GM18870 (cell line): ENCODE data around the gene CMTM3.
"Not testable (repeated sequence)": the region's sequence is repeated elsewhere in the genome, so short reads cannot be mapped to it uniquely, and the experiment has no call there.

Experiments used
- ATAC-seq: cut with Tn5 transposase; IDR thresholded peaks from one replicate; pipeline ENCODE4 v1.9.1; 2021; ENCODE audit warnings: moderate library complexity; ENCODE audit not compliant: unreplicated experiment

Gene CMTM3

DNA sequence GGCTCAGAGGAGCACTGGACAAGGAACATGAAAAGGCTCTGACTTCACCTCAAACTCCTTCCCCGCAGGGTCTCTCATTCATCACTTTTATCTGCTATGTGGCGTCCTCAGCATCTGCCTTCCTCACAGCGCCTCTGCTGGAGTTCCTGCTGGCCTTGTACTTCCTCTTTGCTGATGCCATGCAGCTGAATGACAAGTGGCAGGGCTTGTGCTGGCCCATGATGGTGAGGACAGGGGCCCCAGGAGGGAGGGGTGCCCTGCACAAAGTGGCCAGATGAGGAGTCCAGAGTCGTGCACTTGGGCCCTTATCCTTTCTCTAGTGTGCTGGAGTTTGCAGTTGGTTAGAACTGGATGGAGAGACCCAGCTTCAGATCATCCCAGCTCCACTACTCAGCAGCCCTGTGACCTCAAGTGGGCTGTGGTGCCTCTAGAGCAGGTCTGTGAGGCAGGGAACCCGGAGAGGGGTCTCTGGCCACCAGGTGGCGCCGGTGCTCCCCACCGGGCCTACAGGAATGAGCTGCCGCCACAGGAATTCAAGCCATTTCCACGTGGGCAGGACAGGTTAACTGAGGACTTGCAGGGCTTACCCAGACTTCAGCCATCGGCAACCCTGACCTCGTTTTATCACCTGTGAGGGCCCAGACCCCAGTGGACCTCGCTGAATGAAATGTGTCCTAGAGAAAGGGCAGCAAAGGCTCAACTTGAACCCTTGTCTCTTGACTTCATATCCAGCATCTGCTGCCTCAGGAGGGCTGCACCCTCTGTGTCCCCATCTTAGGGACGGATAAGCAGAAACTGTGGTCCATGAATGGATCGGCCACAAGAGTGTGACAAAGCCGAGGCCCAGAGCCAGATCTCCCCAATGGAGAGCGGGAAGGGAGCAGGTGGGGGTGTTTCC, 4.0 kb downstream of the CMTM3 start:
- ATAC-seq: no peak

DNA sequence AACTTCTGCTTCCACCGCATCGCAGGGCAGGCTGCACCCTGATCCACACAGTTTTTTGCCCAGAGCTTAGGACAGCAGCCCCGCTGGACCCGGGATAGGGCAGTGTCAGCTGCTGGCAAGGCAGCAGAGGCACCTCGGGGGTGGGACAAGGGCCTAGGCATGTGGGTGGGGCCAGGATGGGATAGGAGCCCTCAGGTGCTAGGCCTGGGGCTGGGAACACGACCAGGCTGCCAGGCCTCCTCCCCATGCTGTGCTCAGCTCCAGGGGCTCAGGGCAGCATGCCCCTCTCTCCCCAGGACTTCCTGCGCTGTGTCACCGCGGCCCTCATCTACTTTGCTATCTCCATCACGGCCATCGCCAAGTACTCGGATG, 4.6 kb downstream of the CMTM3 start:
- ATAC-seq: no peak

DNA sequence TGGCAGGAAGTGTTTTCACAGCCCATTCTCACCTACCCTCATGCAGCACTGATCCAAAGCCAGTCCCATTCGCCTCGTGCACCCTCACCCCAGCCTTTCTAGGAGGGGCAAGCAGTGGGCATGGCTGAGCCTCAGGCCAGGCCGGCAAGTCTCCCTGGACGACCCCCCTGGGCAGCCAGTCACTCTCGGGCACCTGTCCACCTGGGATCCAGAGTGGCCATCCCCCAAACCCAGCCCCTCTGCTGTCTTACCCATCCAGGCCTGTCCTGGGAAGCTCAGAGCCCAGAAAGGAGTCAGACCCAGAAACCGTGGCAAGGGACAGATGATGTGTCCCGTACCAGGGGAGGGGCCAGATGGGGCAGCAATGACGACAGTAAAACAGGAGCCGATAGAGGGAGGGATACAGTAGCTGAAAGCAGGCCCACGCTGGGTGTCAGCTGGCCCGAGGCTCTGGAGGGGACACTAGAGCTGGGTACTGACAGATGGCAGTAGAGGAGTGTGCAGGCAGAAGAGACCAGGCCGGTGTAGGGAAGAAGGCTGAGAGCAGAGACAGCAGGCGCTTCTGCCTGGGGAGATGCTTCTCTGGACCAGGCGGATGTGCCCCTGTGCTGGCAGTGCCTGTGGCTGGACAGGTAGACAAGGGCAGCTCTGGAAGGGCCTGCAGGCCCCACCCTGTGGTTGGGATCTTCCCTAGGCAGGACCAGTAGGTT, 5.8 kb downstream of the CMTM3 start:
- ATAC-seq: no peak

DNA sequence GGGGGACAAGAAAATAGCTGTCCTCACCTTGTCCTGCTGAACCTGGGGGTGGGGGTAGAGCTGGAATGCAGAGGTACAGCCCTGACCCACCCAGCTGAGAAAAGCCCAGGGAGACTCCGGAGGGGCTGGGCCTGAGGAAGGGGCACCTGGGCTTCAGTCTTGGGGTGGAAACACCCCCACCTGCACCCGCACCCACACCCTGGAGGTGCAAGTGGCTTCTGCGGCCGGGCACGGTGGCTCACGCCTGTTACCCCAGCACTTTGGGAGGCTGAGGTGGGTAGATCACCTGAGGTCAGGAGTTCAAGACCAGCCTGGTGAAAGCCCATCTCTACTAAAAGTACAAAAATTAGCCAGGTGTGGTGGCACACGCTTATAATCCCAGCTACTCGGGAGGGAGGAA, 7.4 kb downstream of the CMTM3 start:
- ATAC-seq: not testable (repeated sequence)

DNA sequence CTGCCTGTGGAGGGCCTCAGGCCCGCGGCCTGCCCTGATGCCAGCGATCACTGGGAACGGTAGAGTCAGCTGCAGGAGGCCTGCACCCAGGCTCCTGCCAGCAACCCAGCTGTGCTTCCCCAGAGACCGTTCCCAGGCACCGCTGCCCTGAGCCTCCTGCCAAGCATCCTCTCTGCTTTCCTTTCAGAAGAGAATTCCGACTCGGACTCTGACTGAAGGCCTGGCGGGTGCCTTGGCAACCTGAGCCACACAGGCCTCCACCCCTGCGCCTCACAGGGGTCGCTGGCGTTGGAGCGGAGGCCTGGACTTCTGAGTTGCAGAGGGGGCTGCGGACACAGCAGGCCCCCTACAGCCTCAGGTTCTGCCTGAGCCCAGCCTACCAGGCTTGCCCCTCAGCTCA, 7.9 kb downstream of the CMTM3 start:
- no peak for ATAC-seq

DNA sequence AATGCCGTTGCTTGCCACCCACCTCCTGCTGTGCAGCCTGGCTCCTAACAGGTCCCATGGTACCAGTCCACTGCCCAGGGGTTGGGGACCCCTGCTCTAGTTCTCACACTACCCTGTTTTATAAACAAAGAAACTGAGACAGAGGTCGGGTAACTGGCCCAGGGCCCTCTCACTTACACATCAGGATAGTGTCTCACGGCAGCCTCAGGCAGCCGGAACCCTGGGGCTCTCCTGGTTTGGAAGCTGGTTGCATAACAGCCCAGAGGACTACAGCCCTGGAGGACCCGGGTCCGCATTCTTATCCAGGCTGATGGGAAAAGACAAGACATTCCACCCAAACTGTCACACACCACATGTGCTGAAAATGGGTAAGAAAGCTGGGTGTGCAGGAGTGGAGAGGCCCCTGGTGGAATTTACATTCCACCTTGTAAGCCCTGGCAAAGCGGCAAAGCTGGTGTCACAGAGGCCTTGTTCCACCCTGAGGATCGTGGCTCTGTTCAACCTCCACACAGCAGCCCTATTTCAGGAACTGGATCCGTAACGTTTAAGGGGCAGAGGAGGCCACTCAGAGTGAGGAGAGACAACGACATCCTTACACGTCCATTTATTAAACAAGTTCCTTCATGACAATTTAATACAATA, 9.8 kb downstream of the CMTM3 start:
- ATAC-seq: no peak

DNA sequence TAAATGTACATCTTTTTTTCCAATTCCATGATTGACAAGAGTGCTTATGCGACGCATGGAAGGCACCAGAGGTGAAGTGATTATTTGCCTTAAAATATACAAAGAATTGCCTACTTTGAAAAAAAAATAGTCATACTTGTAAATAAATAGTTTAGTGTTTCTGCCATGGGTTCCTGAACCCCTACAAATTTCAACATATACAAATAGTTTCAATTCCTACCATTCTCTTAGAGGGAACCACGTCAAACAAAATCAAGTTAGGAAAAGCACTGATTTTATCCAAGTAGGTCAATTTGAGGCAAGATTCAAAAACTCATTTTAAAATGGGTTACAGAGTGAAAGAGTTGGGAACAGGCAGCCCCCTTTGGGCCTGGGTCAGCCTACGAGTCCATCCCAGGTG, 11.7 kb downstream of the CMTM3 start:
- no peak for ATAC-seq

DNA sequence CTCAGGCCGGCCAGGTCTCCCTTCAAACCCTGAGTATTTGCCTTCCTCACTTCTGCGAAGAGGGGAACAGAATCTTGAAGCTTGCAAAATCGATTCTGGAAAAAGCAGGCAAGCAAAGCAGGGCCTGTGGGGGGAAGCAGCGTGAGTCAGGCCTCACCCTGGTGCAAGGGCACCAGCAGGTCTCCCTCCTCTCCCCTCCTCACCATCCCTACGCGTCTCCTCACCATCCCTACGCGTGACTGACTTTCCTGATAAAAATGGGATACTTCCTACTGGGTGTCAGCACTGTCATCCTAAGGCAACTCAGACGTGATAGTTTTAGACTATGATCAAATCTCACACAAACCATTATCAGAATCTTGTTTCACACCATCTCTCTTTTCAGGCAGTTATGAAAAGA, 12.1 kb downstream of the CMTM3 start:
- ATAC-seq: no peak

DNA sequence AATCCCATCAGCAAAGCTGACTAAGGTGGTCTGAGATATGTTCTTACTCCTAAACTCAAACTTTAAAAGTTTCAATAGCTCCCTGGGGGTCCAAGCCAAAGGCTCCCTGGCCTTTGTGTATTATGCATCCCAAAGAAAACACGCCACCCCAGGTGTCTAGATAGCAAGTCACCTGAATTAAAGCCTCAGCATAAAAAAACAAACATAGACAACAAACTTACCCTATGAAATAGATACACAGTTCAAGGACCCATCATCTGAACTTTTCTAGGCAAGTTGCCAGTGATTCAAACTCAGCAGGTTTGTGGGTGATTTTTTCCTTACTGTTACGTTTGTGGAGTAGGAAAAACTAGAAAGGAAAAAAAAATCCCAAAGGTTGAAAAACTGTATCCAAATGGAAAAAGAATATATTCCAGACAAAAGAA, 12.5 kb downstream of the CMTM3 start:
- no peak for ATAC-seq

DNA sequence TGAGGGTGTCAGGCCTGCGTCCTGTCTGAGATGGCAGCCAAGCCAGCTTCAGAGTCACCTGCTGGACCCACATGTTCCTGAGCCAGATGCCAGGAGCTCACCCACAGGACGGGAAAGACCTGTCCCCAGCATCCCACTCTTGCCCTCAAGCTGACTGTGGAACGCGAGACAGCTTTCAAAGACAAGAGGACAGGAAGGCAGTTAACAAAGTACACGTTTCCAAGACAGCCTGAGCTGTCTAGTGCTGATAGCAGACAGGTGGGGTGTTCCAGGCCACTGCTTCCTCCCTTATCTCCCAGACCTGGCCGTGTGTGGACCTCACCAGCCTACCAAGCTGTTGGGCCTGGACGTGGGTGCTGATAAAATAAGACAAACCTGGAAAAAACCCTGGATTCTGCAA, 13.2 kb downstream of the CMTM3 start:
- no peak for ATAC-seq

DNA sequence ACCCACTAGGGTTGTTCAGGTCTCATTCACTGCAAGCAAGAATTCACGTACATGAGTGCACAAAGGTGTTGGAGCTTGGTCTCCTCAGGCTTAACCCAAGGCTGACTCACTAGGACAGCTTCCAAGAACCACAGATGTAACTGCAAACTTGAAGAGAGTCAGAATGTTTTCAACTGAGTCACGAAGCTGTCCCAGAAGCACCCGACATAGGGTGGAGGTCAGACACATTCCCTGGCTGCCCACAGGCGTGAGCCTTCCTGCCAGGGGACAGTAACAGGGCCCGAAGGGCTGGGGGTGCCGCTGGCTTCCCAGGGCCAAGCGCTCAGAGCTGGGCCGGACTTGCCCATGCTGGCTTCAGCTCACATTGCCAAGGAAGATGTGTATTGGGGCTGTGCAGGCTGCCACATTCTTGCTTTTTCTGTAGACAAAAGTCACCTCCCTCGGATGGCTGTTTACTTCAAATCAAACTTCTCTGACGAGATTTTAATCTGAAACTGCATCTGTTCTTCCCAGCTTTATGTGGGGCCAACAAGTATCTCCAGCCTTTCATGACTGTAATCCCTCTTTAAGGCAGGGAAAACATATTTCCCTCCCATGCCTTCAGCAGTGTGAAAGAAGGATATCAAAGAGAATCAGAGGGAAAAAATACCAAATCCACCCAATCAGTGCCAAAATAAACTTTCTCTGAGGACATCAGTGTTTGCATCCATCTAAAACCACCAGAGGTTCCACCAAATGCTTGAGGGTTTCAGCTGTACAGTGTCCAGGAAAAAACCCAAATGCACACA, 14.3 kb downstream of the CMTM3 start:
- ATAC-seq: no peak

DNA sequence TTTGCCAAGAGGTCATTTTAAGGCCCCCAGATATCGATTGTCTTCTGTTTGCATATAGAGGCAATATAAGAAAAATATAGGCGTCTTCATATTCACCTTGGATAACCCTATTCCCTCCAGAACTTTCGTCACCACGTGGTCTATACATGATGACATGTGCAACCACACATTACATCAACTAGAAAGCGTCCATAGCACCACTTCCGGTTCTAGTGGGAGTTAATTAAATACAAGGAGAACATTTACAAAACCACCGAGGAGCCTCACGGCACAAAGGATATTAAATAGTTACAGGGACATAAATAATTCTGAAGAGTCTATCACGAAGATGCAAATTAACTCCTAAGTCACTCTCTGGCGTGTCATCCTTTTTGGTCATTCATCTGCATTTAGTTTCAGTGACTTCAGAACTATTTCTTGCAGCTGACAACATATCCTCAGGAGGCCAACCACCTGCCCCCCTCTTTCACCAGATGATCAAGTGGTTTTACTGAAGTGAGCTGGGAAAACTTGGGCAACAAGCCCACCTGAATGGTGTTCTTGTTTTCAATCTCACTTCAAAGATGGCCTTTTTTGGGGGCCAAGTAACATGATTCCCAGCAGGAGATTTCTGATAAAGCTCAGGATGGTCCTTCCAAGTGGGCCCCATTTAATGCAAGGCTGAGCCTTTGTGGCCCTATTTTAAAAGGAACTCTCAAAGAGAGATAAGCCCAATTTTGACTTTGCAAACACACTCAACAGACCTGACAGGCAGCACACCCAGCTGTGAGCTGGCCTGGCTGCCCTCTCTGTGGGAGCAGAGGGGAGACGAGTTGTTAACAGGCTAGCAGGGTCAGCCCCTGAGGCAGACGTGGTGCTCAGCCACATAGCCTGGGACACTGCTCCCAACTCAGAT, 15.3 kb downstream of the CMTM3 start:
- ATAC-seq: no peak

DNA sequence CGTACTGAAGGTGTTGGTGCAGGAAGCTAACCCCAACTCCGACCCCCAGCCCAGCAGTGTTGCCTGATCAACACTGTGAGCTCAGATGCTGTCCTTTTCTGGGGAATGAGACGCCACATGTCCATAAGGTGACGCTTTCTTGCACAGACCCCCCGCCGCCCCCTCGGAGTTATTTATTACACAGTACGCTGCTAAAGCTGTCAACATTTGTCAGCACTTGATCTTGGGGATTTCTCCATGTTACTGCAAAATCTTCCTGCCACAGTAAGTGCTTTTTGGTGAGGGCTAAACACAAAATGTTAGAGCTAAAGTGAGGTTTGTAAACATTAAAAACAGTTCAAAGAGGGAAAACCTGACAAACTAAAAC, 15.9 kb downstream of the CMTM3 start:
- ATAC-seq: no peak

DNA sequence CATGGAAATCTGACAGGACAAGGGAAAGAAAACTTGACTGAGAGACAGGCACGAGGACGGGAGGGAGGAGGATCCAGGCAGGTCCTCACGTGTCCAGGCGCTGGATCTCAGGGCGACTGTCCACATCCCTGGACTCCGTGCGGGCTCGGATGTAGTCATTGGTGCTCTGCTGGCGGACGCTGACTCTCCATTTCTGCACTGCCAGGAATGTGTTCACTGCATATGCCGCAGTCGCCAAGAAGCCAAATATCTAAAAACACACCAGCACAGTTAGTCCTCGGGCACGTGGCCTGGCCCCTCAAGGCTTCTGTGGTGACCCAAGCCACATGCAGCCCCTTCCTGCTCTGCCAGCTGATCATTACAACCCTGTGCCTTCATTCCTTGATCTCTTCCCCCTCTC, 17.5 kb downstream of the CMTM3 start:
- no peak for ATAC-seq

DNA sequence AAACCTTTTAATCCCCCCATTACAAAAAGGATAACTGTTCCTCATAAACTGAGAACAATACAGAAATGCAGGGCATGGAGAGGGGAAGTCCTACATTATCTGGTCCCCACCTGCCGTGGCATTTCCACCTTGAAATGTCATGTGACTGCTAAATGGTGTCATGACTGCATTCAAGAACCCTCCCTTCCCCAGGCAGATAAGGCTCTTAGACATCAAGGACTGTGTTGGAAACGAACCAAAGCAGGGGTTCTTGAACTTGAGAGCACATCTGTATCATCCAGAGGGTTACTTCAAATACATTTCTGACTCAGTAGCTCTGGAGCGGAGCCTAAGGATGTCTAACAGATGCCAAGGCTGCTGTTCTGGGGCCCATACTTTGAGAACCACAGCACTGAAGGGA, 18.4 kb downstream of the CMTM3 start:
- ATAC-seq: no peak

DNA sequence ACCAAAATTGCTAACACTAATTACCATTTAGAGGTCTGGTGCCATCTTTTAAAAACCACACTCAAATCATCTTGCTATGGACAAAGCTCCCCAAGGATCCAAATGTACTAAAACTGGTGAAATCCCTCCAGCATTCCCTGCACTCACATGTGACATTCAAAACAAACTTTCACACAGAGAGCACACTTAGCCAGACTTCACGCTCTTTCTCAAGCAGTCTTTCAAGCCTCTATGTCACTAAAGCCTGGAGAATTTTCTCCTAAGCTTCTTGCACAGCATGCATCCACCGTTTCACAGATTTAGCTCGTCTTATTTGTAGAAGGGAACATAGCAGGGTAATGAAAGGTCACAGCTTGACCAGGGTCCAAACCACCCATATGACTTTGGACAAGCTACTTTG, 19.3 kb downstream of the CMTM3 start:
- no peak for ATAC-seq

DNA sequence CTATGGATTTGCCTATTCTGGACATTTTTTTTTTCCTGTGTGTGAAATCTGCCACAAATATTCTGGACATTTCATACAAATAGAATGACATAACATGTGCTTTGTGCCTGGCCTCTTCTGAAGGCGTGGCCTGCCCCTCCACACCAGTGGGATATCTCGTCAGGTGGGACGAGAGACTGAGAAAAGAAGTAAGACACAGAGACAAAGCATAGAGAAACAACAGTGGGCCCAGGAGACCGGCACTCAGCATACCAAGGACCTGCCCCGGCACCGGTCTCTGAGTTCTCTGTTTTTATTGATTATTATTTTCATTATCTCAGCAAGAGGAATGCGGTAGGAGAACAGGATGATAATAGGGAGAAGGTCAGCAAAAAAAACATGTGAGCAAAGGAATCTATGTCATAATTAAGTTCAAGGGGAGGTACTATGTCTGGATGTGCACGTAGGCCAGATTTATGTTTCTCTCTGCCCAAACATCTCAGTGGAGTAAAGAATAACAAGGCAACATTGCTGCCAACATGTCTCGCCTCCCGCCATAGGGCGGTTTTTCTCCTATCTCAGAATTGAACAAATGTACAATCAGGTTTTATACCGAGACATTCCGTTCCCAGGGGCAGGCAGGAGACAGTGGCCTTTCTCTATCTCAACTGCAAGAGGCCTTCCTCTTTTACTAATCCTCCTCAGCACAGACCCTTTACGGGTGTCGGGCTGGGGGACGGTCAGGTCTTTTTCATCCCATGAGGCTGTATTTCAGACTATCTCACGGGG, 23.3 kb downstream of the CMTM3 start:
- ATAC-seq: not testable (repeated sequence)

DNA sequence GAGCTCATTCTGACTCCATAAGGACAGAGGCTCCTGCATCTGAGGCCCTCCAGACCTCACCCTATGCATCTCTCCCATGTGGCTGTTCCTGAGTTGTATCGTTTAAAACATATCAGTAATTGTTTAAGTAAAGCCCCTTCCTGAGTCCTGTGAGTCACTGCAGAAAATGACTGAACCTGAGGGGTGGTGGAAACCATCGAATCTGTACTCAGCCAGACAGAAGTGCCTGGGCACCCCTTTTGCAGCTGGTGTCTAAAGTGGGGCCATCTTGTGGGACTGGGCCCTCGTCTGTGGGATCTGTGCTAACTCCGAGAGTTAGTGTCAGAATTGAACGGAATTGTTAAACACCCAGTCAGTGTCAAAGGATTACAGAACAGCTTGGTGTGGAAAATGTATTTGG, 25.4 kb downstream of the CMTM3 start:
- no peak for ATAC-seq

DNA sequence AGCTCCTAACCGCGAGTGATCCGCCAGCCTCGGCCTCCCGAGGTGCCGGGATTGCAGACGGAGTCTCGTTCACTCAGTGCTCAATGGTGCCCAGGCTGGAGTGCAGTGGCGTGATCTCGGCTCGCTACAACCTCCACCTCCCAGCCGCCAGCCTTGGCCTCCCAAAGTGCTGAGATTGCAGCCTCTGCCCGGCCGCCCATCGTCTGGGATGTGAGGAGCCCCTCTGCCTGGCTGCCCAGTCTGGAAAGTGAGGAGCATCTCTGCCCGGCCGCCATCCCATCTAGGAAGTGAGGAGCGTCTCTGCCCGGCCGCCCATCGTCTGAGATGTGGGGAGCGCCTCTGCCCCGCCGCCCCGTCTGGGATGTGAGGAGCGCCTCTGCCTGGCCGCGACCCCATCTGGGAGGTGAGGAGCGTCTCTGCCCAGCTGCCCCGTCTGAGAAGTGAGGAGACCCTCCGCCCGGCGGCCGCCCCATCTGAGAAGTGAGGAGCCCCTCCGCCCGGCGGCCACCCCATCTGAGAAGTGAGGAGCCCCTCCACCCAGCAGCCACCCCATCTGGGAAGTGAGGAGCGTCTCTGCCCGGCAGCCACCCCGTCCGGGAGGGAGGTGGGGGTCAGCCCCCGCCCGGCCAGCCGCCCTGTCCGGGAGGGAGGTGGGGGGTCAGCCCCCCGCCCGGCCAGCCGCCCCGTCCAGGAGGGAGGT, 26.2 kb downstream of the CMTM3 start:
- ATAC-seq: not testable (repeated sequence)
